ENCODE results near the gene TP53BP2.
"Not testable (repeated sequence)": the region's sequence is repeated elsewhere in the genome, so short reads cannot be mapped to it uniquely, and the experiment has no call there.

Gene TP53BP2

DNA sequence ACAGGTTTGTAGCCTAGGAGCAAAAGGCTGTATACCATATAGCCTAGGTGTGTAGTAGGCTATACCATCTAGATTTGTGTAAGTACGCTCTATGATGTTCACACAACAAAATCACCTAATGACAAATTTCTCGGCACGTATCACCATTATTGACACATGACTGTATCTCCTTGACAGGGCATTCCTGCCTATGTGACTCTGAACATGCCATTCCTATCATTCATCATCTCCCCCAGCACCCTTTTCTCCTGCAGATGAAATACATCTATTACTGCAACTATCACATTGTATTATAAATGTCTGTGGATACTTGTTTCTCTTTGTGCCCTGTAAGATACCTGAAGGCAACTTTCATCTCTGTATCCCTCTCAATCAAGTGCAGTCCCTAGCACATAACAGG is 29.9 kb downstream of the TP53BP2 start:
- no peak for TF ChIP-seq CTCF (IDR thresholded peaks at IDR 0.05; ENCODE audit: low read depth, low read length)
- no peak overlapping the region for H3K27ac ChIP-seq
- H3K4me3 ChIP-seq (ENCODE audit: low read depth, low read length), result no peak overlapping the region
- H3K9me3 ChIP-seq (ENCODE audit: severe bottlenecking), result no peaks in the 10 kb centered on the region
- H3K36me3 ChIP-seq, result no peaks in the 10 kb centered on the region; the same call in 1 of the 2 replicates
- no peaks in the 10 kb centered on the region for H3K27me3 ChIP-seq (ENCODE audit: insufficient read depth, low read depth, severe bottlenecking)
- DNase-seq, result no peak

GRCh38 chr1:223815020-223815853 is 30.5 kb downstream of the TP53BP2 start:
- no peak overlapping the region for H3K27ac ChIP-seq
- no peak for TF ChIP-seq CTCF (IDR thresholded peaks at IDR 0.05; ENCODE audit: low read depth, low read length)
- no peaks in the 10 kb centered on the region for H3K27me3 ChIP-seq (ENCODE audit: insufficient read depth, low read depth, severe bottlenecking)
- H3K4me3 ChIP-seq (ENCODE audit: low read depth, low read length), result no peak overlapping the region
- no peak for DNase-seq
- no peaks in the 10 kb centered on the region; the same call in 1 of the 2 replicates for H3K36me3 ChIP-seq
- H3K9me3 ChIP-seq (ENCODE audit: severe bottlenecking), result no peaks in the 10 kb centered on the region

GRCh38 chr1:223813645-223814044 is 32.1 kb downstream of the TP53BP2 start:
- no peak for TF ChIP-seq CTCF (IDR thresholded peaks at IDR 0.05; ENCODE audit: low read depth, low read length)
- Histone ChIP-seq H3K36me3 (no peaks in the 10 kb centered on the region; the same call in 1 of the 2 replicates), H3K27ac (no peak overlapping the region), H3K9me3 (ENCODE audit: severe bottlenecking) (no peaks in the 10 kb centered on the region), H3K4me3 (ENCODE audit: low read depth, low read length) (no peak overlapping the region), H3K27me3 (ENCODE audit: insufficient read depth, low read depth, severe bottlenecking) (no peaks in the 10 kb centered on the region)
- DNase-seq, result no peak

GRCh38 chr1:223811634-223812101 is 34.1 kb downstream of the TP53BP2 start:
- Histone ChIP-seq H3K27ac (no peak overlapping the region), H3K27me3 (ENCODE audit: insufficient read depth, low read depth, severe bottlenecking) (no peaks in the 10 kb centered on the region), H3K4me3 (ENCODE audit: low read depth, low read length) (no peak overlapping the region), H3K36me3 (no peaks in the 10 kb centered on the region; the same call in 1 of the 2 replicates), H3K9me3 (ENCODE audit: severe bottlenecking) (no peaks in the 10 kb centered on the region)
- TF ChIP-seq CTCF (IDR thresholded peaks at IDR 0.05; ENCODE audit: low read depth, low read length), result no peak
- DNase-seq, result no peak

- H3K9me3 ChIP-seq (ENCODE audit: severe bottlenecking), result no peaks in the 10 kb centered on the region
- DNase-seq, result no peak
- no peaks in the 10 kb centered on the region for H3K27me3 ChIP-seq (ENCODE audit: insufficient read depth, low read depth, severe bottlenecking)
- H3K36me3 ChIP-seq, result no peaks in the 10 kb centered on the region; the same call in 1 of the 2 replicates
- TF ChIP-seq CTCF (IDR thresholded peaks at IDR 0.05; ENCODE audit: low read depth, low read length), result no peak
- H3K27ac ChIP-seq, result no peak overlapping the region
- no peak overlapping the region for H3K4me3 ChIP-seq (ENCODE audit: low read depth, low read length)
Measured at GRCh38 chr1:223810586-223810985, 35.2 kb downstream of the TP53BP2 start.

DNA sequence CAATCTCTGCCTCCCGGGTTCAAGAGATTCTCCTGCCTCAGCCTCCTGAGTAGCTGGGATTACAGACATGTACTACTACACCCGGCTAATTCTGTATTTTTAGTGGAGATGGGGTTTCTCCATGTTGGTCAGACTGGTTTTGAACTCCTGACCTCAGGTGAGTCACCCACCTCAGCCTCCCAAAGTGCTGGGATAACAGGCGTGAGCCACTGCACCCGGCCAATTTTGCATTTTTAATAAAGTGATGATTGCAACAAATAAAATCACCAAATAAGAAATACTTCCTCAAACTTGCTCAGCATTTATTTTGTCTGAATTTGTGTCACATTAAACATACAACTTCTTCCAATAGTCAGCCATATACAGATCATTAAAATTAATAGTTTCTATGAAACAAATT is 35.8 kb downstream of the TP53BP2 start:
- DNase-seq; H3K9me3 ChIP-seq (ENCODE audit: severe bottlenecking); H3K4me3 ChIP-seq (ENCODE audit: low read depth, low read length); H3K27ac ChIP-seq; H3K27me3 ChIP-seq (ENCODE audit: insufficient read depth, low read depth, severe bottlenecking); H3K36me3 ChIP-seq: not testable (repeated sequence)

All from WERI-Rb-1 (cell line).